CD4-positive, CD25-positive, alpha-beta regulatory T cell (primary cell): ENCODE data around the gene DNAH17. TPM values are rescaled to one million over a fixed set of nuclear protein-coding genes. Genes with fewer than 3 reads are reported as not detected.

ENCODE experiments used
- ATAC-seq, 2 donors: fragments of 150-1000 bp; cut with Tn5 transposase; one replicate each; pipeline ENCODE4 v1.10.0; 2021; ENCODE audit warnings: low read depth in 2 of 2, moderate number of reproducible peaks in 2 of 2, moderate library complexity in 1 of 2
- DNase-seq, 3 donors: peaks; one replicate each; pipeline versions ENCODE4 v3.0.0 to v3.0.0-alpha.2; 2012 to 2022; ENCODE audit warnings: mixed read lengths in 1 of 3
- H3K27ac ChIP-seq: one replicate; pipeline ENCODE4 v1.7.0; 2013; ENCODE audit warnings: mild to moderate bottlenecking, low read length; ENCODE audit not compliant: insufficient read depth, poor library complexity, severe bottlenecking
- H3K27me3 ChIP-seq: one replicate; pipeline ENCODE4 v1.7.0; 2013; ENCODE audit warnings: low read length; ENCODE audit not compliant: control insufficient read depth, insufficient read depth
- H3K36me3 ChIP-seq: one replicate; pipeline ENCODE4 v1.7.0; 2013; ENCODE audit warnings: mild to moderate bottlenecking, low read length, moderate library complexity; ENCODE audit not compliant: control insufficient read depth, insufficient read depth
- H3K4me1 ChIP-seq: 2 replicates; pipeline ENCODE4 v1.7.0; 2013; ENCODE audit warnings: mild to moderate bottlenecking, low read length; ENCODE audit not compliant: insufficient read depth, control insufficient read depth, poor library complexity, severe bottlenecking
- H3K4me3 ChIP-seq: one replicate; pipeline ENCODE4 v1.7.0; 2013; ENCODE audit warnings: low read depth, mild to moderate bottlenecking, low read length, moderate library complexity
- H3K9me3 ChIP-seq, 2 experiments: 1 replicate in 1 of 2; 2 replicates in 1 of 2; pipeline ENCODE4 v1.7.0; 2013; ENCODE audit warnings: low read length in 2 of 2, mild to moderate bottlenecking in 1 of 2, moderate library complexity in 1 of 2; ENCODE audit not compliant: control insufficient read depth in 2 of 2
- H3K27ac Mint-ChIP-seq, 3 donors: one replicate each; pipeline ENCODE4 v1.8.0; 2020 to 2022; ENCODE audit warnings: mild to moderate bottlenecking in 3 of 3, mixed read lengths in 3 of 3, moderate library complexity in 2 of 3
- H3K27me3 Mint-ChIP-seq: one replicate; pipeline ENCODE4 v1.8.0; 2022; ENCODE audit warnings: mild to moderate bottlenecking, mixed read lengths
- H3K36me3 Mint-ChIP-seq: one replicate; pipeline ENCODE4 v1.8.0; 2020; ENCODE audit warnings: mixed read lengths
- H3K4me1 Mint-ChIP-seq, 4 donors: one replicate each; pipeline ENCODE4 v1.8.0; 2020 to 2022; ENCODE audit warnings: mixed read lengths in 4 of 4, mild to moderate bottlenecking in 1 of 4
- H3K4me3 Mint-ChIP-seq, 4 donors: one replicate each; pipeline ENCODE4 v1.8.0; 2020 to 2022; ENCODE audit warnings: mild to moderate bottlenecking in 4 of 4, mixed read lengths in 4 of 4, moderate library complexity in 3 of 4
- H3K9me3 Mint-ChIP-seq, 7 donors: one replicate each; pipeline ENCODE4 v1.8.0; 2020 to 2022; ENCODE audit warnings: mixed read lengths in 7 of 7, mild to moderate bottlenecking in 3 of 7, moderate library complexity in 2 of 7
- polyA plus RNA-seq, 4 donors: library from polyadenylated mRNA; unstranded; fragments of 300-500 nt; fragmentation: Illumina TruSeq; gene quantifications; one replicate each; pipeline ENCODE4 v1.2.3, GENCODE V29; 2021
- total RNA-seq: library from RNA; stranded (reverse); gene quantifications from one replicate; pipeline ENCODE4 v1.2.3, GENCODE V29; 2022

DNAH17 gene
- 0.57 TPM for total RNA-seq
- polyA plus RNA-seq, result 1 to 10 TPM in 2 of 4 donors, under 1 TPM in 1, not detected in 1; 0.24 to 3.4 (median 1.1) TPM

- DNase-seq (no peak), ATAC-seq (no peak)
- Mint-ChIP-seq H3K27me3 (peaks cover 10% of the 10 kb centered on the region), H3K36me3 (no peaks in the 10 kb centered on the region), H3K4me3 (no peak within 1 kb of the TSS), H3K9me3 (no peaks in the 10 kb centered on the region), H3K4me1 (no peaks in the 10 kb centered on the region), H3K27ac (peak within 1 kb of the TSS in 1 of 3 donors; percentile 89)
- H3K27ac ChIP-seq, result no peak within 1 kb of the TSS
- no peaks in the 10 kb centered on the region for H3K27me3 ChIP-seq
- H3K9me3 ChIP-seq, result no peaks in the 10 kb centered on the region
- H3K4me1 ChIP-seq, result no peaks in the 10 kb centered on the region
- H3K36me3 ChIP-seq, result no peaks in the 10 kb centered on the region
- no peak within 1 kb of the TSS for H3K4me3 ChIP-seq
These were observed at the start of gene DNAH17 for GRCh38 chr17:78577296-78577695. Gene DNAH17, minus strand, starts transcription at chr17:78577396. Its CDS starts 2,339 bp downstream, at chr17:78575057.

- peaks cover 0 to 10% (median 0%) of the 10 kb centered on the region in 4 donors for H3K4me1 Mint-ChIP-seq
- ATAC-seq, result no peak
- Histone ChIP-seq H3K4me3 (no peak overlapping the region), H3K27ac (no peak overlapping the region), H3K9me3 (no peaks in the 10 kb centered on the region), H3K36me3 (no peaks in the 10 kb centered on the region), H3K27me3 (no peaks in the 10 kb centered on the region), H3K4me1 (no peaks in the 10 kb centered on the region)
- no peak overlapping the region for H3K27ac Mint-ChIP-seq
- peaks cover 0 to 3% (median 0%) of the 10 kb centered on the region in 7 donors for H3K9me3 Mint-ChIP-seq
- no peak overlapping the region for H3K4me3 Mint-ChIP-seq
- no peak for DNase-seq
- H3K36me3 Mint-ChIP-seq, result no peaks in the 10 kb centered on the region
- H3K27me3 Mint-ChIP-seq, result no peaks in the 10 kb centered on the region
These were observed 47.3 kb upstream of the DNAH17 start for GRCh38 chr17:78624324-78625151.

- Histone ChIP-seq H3K36me3 (no peaks in the 10 kb centered on the region), H3K9me3 (no peaks in the 10 kb centered on the region), H3K27me3 (no peaks in the 10 kb centered on the region), H3K27ac (no peak overlapping the region), H3K4me1 (no peaks in the 10 kb centered on the region), H3K4me3 (no peak overlapping the region)
- Mint-ChIP-seq H3K27me3 (no peaks in the 10 kb centered on the region), H3K9me3 (peaks cover 0 to 3% (median 0%) of the 10 kb centered on the region in 7 donors), H3K36me3 (no peaks in the 10 kb centered on the region), H3K27ac (no peak overlapping the region), H3K4me1 (peaks cover 0 to 10% (median 0%) of the 10 kb centered on the region in 4 donors), H3K4me3 (no peak overlapping the region)
- DNase-seq (no peak), ATAC-seq (no peak)
These were observed 46.3 kb upstream of the DNAH17 start for GRCh38 chr17:78623541-78623940.

GRCh38 chr17:78622491-78623265 is 45.5 kb upstream of the DNAH17 start:
- no peaks in the 10 kb centered on the region for H3K27me3 Mint-ChIP-seq
- Histone ChIP-seq H3K27me3 (no peaks in the 10 kb centered on the region), H3K36me3 (no peaks in the 10 kb centered on the region), H3K4me3 (no peak overlapping the region), H3K9me3 (no peaks in the 10 kb centered on the region), H3K27ac (no peak overlapping the region), H3K4me1 (no peaks in the 10 kb centered on the region)
- no peak overlapping the region for H3K4me3 Mint-ChIP-seq
- peaks cover 0 to 6% (median 0%) of the 10 kb centered on the region in 4 donors for H3K4me1 Mint-ChIP-seq
- H3K36me3 Mint-ChIP-seq, result no peaks in the 10 kb centered on the region
- H3K9me3 Mint-ChIP-seq, result peaks cover 0 to 3% (median 0%) of the 10 kb centered on the region in 7 donors
- H3K27ac Mint-ChIP-seq, result no peak overlapping the region
- no peak for ATAC-seq
- no peak for DNase-seq

GRCh38 chr17:78621720-78622490 is 44.7 kb upstream of the DNAH17 start:
- Mint-ChIP-seq H3K36me3 (no peaks in the 10 kb centered on the region), H3K27me3 (no peaks in the 10 kb centered on the region), H3K4me1 (peaks cover 0 to 6% (median 0%) of the 10 kb centered on the region in 4 donors), H3K4me3 (no peak overlapping the region), H3K9me3 (peaks cover 0 to 3% (median 0%) of the 10 kb centered on the region in 7 donors), H3K27ac (no peak overlapping the region)
- Histone ChIP-seq H3K4me1 (no peaks in the 10 kb centered on the region), H3K4me3 (no peak overlapping the region), H3K36me3 (no peaks in the 10 kb centered on the region), H3K27ac (no peak overlapping the region), H3K27me3 (no peaks in the 10 kb centered on the region), H3K9me3 (no peaks in the 10 kb centered on the region)
- ATAC-seq, result no peak
- no peak for DNase-seq

GRCh38 chr17:78620099-78620498 is 42.9 kb upstream of the DNAH17 start:
- Histone ChIP-seq H3K27me3 (no peaks in the 10 kb centered on the region), H3K4me3 (no peak overlapping the region), H3K4me1 (no peaks in the 10 kb centered on the region), H3K27ac (no peak overlapping the region), H3K9me3 (no peaks in the 10 kb centered on the region), H3K36me3 (no peaks in the 10 kb centered on the region)
- DNase-seq (no peak), ATAC-seq (no peak)
- Mint-ChIP-seq H3K4me3 (no peak overlapping the region), H3K4me1 (peaks cover 0 to 6% (median 0%) of the 10 kb centered on the region in 4 donors), H3K36me3 (no peaks in the 10 kb centered on the region), H3K9me3 (peaks cover 0 to 3% (median 0%) of the 10 kb centered on the region in 7 donors), H3K27ac (no peak overlapping the region), H3K27me3 (no peaks in the 10 kb centered on the region)

- Histone ChIP-seq H3K27me3 (no peaks in the 10 kb centered on the region), H3K4me3 (no peak overlapping the region), H3K9me3 (no peaks in the 10 kb centered on the region), H3K27ac (no peak overlapping the region), H3K4me1 (no peaks in the 10 kb centered on the region), H3K36me3 (no peaks in the 10 kb centered on the region)
- ATAC-seq, result no peak
- peaks cover 0 to 3% (median 0%) of the 10 kb centered on the region in 7 donors for H3K9me3 Mint-ChIP-seq
- DNase-seq, result no peak
- H3K27ac Mint-ChIP-seq, result peak overlapping the region in 1 of 3 donors; percentile 78
- no peaks in the 10 kb centered on the region for H3K36me3 Mint-ChIP-seq
- no peak overlapping the region for H3K4me3 Mint-ChIP-seq
- no peaks in the 10 kb centered on the region for H3K27me3 Mint-ChIP-seq
- H3K4me1 Mint-ChIP-seq, result peaks cover 0 to 6% (median 0%) of the 10 kb centered on the region in 4 donors
These were observed 42.1 kb upstream of the DNAH17 start for GRCh38 chr17:78619334-78619733.
